A673 (cell line): ENCODE results near the gene CYP4B1. TPM values are rescaled to one million over a fixed set of nuclear protein-coding genes. Genes with fewer than 3 reads are reported as not detected.
"Not testable (repeated sequence)": the region's sequence is repeated elsewhere in the genome, so short reads cannot be mapped to it uniquely, and the experiment has no call there.

Source experiments
- BruUV-seq: library from RNA; stranded (reverse); fragments of 400-500 nt; replicated peaks from 2 replicates; lab custom pipeline; 2021; lab: Mats Ljungman, UMichigan
- CTCF ChIA-PET: fragments of 300-600 bp; sonication (Branson Sonifier 250); formaldehyde crosslinking; loops from one replicate; lab custom pipeline; 2022; ENCODE audit warnings: antibody characterized with exemption; lab: Charles Lee
- POLR2A ChIA-PET: fragments of 300-600 bp; sonication (Branson Sonifier 250); formaldehyde crosslinking; loops from one replicate; lab custom pipeline; 2022; ENCODE audit warnings: antibody characterized with exemption; ENCODE audit not compliant: low non-redundant PET; lab: Charles Lee
- DNase-seq: peaks from one replicate; pipeline ENCODE4 v3.0.0-alpha.2; 2015; ENCODE audit warnings: low spot score
- H3K27ac ChIP-seq: fragments of 200-600 bp; sonication (generic); 2 replicates; pipeline ENCODE4 v1.5.1; 2016; ENCODE audit warnings: mixed run types, low read depth, mild to moderate bottlenecking, mixed read lengths, antibody characterized with exemption, low read length; ENCODE audit not compliant: poor library complexity, severe bottlenecking
- H3K27me3 ChIP-seq: fragments of 200-600 bp; sonication (generic); replicated peaks from 2 replicates; pipeline ENCODE4 v1.6.1; 2017; ENCODE audit warnings: mixed run types, low read depth, mild to moderate bottlenecking, mixed read lengths, antibody characterized with exemption, low read length; ENCODE audit not compliant: insufficient read depth, poor library complexity
- H3K36me3 ChIP-seq: fragments of 200-600 bp; sonication (generic); 2 replicates; pipeline ENCODE4 v1.6.1; 2016; ENCODE audit warnings: mixed run types, mild to moderate bottlenecking, mixed read lengths, antibody characterized with exemption, low read length; ENCODE audit not compliant: insufficient read depth, poor library complexity, severe bottlenecking
- H3K4me1 ChIP-seq: fragments of 200-600 bp; sonication (generic); 2 replicates; pipeline ENCODE4 v1.6.1; 2017; ENCODE audit warnings: mixed run types, mild to moderate bottlenecking, mixed read lengths, antibody characterized with exemption, low read length; ENCODE audit not compliant: insufficient read depth, poor library complexity, severe bottlenecking
- H3K4me3 ChIP-seq: fragments of 200-600 bp; sonication (generic); 2 replicates; pipeline ENCODE4 v1.5.1; 2016; ENCODE audit warnings: low read depth, mixed run types, mild to moderate bottlenecking, mixed read lengths, low read length; ENCODE audit not compliant: poor library complexity, severe bottlenecking
- H3K9me3 ChIP-seq: fragments of 200-600 bp; sonication (generic); 2 replicates; pipeline ENCODE4 v1.6.1; 2016; ENCODE audit warnings: mixed run types, low read depth, mild to moderate bottlenecking, mixed read lengths, antibody characterized with exemption, low read length; ENCODE audit not compliant: poor library complexity, severe bottlenecking
- CTCF ChIP-seq: fragments of 300-800, 200-600 bp; sonication (generic); conservative IDR thresholded peaks from 2 replicates; pipeline ENCODE4 v1.5.1; 2017; ENCODE audit warnings: low read depth, mild to moderate bottlenecking, antibody characterized with exemption, low read length, moderate library complexity, mixed read lengths
- EZH2 ChIP-seq: fragments of 200-600 bp; sonication (generic); IDR thresholded peaks from 2 replicates; pipeline ENCODE4 v1.6.1; 2017; ENCODE audit warnings: borderline replicate concordance, low read depth, mild to moderate bottlenecking, mixed read lengths, antibody characterized with exemption, low read length; ENCODE audit not compliant: poor library complexity, severe bottlenecking
- intact Hi-C: fragments of 100-400 bp; cut with micrococcal nuclease; formaldehyde crosslinking; loops from one replicate; pipeline ENCODE4 v1.10.0; 2022; ENCODE audit not compliant: unreplicated experiment
- total RNA-seq: library from RNA; stranded (reverse); gene quantifications from 2 replicates; pipeline ENCODE4 v1.2.3, GENCODE V29; 2021

CYP4B1 gene
- total RNA-seq, 1 experiment from 2014 or later = not detected

- no peak for DNase-seq
- H3K27me3 ChIP-seq = peaks cover 6% of the 10 kb centered on the region
- no peaks in the 10 kb centered on the region for H3K9me3 ChIP-seq
- no peak overlapping the region for H3K27ac ChIP-seq
- no peak for TF ChIP-seq EZH2
- TF ChIP-seq CTCF = no peak
- H3K4me1 ChIP-seq = no peaks in the 10 kb centered on the region
- intact Hi-C loops = no loop called here
- no TSS peak for BruUV-seq
- CTCF ChIA-PET = no interaction called here
- no peak overlapping the region for H3K4me3 ChIP-seq
- H3K36me3 ChIP-seq = no peaks in the 10 kb centered on the region
- POLR2A ChIA-PET = no interaction called here
These were observed 21.8 kb downstream of the CYP4B1 start for GRCh38 chr1:46820560-46821060.

GRCh38 chr1:46822248-46822826 lies 23.5 kb downstream of the CYP4B1 start:
- intact Hi-C loops = no loop called here
- TF ChIP-seq EZH2 = no peak
- no peak for TF ChIP-seq CTCF
- H3K4me3 ChIP-seq = no peak overlapping the region
- H3K9me3 ChIP-seq = no peaks in the 10 kb centered on the region
- H3K4me1 ChIP-seq = no peaks in the 10 kb centered on the region
- BruUV-seq = no TSS peak
- peaks cover 6% of the 10 kb centered on the region for H3K27me3 ChIP-seq
- ChIA-PET CTCF (no interaction called here), POLR2A (no interaction called here)
- H3K27ac ChIP-seq = no peak overlapping the region
- no peaks in the 10 kb centered on the region for H3K36me3 ChIP-seq
- DNase-seq = no peak

DNA sequence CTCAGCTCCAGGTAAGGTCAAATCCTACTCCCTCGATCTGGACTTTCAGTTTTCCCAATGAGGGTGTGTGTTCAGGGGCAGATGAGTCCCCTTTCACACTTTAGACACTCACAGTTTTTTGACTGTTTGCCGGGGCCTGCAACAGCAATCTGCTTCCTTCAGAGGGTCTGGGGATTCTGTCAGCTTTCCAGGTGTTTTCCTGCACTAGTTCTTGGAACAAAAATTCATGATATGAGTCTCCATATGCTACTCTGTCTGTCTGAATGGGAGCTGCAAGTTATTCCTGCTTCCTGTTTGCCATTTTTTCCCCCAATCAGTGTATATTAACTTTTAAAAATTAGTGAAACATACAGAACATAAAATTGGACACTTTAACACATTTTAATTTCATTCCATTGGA lies 24.3 kb downstream of the CYP4B1 start:
- Histone ChIP-seq H3K9me3 (no peaks in the 10 kb centered on the region), H3K27ac (no peak overlapping the region), H3K27me3 (peaks cover 6% of the 10 kb centered on the region), H3K4me1 (no peaks in the 10 kb centered on the region), H3K36me3 (no peaks in the 10 kb centered on the region), H3K4me3 (no peak overlapping the region)
- POLR2A ChIA-PET = no interaction called here
- intact Hi-C loops = no loop called here
- DNase-seq = no peak
- CTCF ChIA-PET = no interaction called here
- no TSS peak for BruUV-seq
- TF ChIP-seq CTCF = no peak

DNA sequence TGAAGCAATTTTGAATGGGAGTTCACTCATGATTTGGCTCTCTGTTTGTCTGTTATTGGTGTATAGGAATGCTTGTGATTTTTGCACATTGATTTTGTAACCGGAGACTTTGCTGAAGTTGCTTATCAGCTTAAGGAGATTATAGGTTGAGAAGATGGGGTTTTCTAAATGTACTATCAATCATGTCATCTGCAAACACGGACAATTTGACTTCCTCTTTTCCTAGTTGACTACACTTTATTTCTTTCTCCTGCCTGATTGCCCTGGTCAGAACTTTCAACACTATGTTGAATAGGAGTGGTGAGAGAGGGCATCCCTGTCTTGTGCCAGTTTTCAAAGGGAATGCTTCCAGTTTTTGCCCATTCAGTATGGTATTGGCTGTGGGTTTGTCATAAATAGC lies 28.0 kb downstream of the CYP4B1 start:
- intact Hi-C loops, POLR2A ChIA-PET, H3K4me1 ChIP-seq, H3K27me3 ChIP-seq, H3K36me3 ChIP-seq, H3K9me3 ChIP-seq, CTCF ChIA-PET, H3K4me3 ChIP-seq, DNase-seq, H3K27ac ChIP-seq, BruUV-seq: not testable (repeated sequence)
